HG03378 (cell line): ENCODE results near the gene TRAPPC11.

Source experiments
- ATAC-seq: cut with Tn5 transposase; IDR thresholded peaks from one replicate; pipeline ENCODE4 v1.9.1; 2021; ENCODE audit warnings: mild to moderate bottlenecking, moderate library complexity; ENCODE audit not compliant: unreplicated experiment

TRAPPC11 gene

GRCh38 chr4:183755596-183755995 is 96.5 kb downstream of the TRAPPC11 start:
- ATAC-seq = no peak

- no peak for ATAC-seq
Observed at GRCh38 chr4:183757060-183757459, 98.0 kb downstream of the TRAPPC11 start.

- no peak for ATAC-seq
Observed at GRCh38 chr4:183758061-183758757, 99.1 kb downstream of the TRAPPC11 start.

- ATAC-seq = no peak
Observed at GRCh38 chr4:183758758-183759447, 99.8 kb downstream of the TRAPPC11 start.

GRCh38 chr4:183760326-183760725 is 101.2 kb downstream of the TRAPPC11 start:
- no peak for ATAC-seq
